Putamen (tissue), 1 donor: ENCODE results near the gene BANP.
"Not testable (repeated sequence)": the region's sequence is repeated elsewhere in the genome, so short reads cannot be mapped to it uniquely, and the experiment has no call there.

ENCODE experiments used
- DNase-seq: peaks from one replicate; pipeline ENCODE4 v3.0.0-alpha.2; 2016; ENCODE audit warnings: low spot score

BANP gene

GRCh38 chr16:87927195-87927562 is 24.1 kb upstream of the BANP start:
- no peak for DNase-seq

- DNase-seq, result no peak
These were observed 21.2 kb upstream of the BANP start for GRCh38 chr16:87929986-87930385.

- DNase-seq, result no peak
These were observed 20.8 kb upstream of the BANP start for GRCh38 chr16:87930456-87930855.

GRCh38 chr16:87931504-87931903 is 19.7 kb upstream of the BANP start:
- no peak for DNase-seq

- not testable (repeated sequence) for DNase-seq
These were observed 18.6 kb upstream of the BANP start for GRCh38 chr16:87932475-87933139.

- no peak for DNase-seq
These were observed 18.1 kb upstream of the BANP start for GRCh38 chr16:87933140-87933495.

GRCh38 chr16:87934752-87935425 is 16.3 kb upstream of the BANP start:
- DNase-seq, result not testable (repeated sequence)

- DNase-seq, result not testable (repeated sequence)
These were observed 15.2 kb upstream of the BANP start for GRCh38 chr16:87936016-87936374.

- no peak for DNase-seq
These were observed 14.6 kb upstream of the BANP start, which contains the start of gene CA5A for GRCh38 chr16:87936375-87937230. TSS of gene CA5A (minus strand) at chr16:87936529. CDS start at chr16:87936450, 79 bp downstream.

- not testable (repeated sequence) for DNase-seq
These were observed 14.0 kb upstream of the BANP start for GRCh38 chr16:87937231-87937542.

- no peak for DNase-seq
These were observed 12.8 kb upstream of the BANP start for GRCh38 chr16:87938412-87938949.

- DNase-seq, result no peak
These were observed 11.4 kb upstream of the BANP start for GRCh38 chr16:87939562-87940423.

GRCh38 chr16:87942680-87943079 is 8.6 kb upstream of the BANP start:
- DNase-seq, result no peak

- peak; percentile 75 for DNase-seq
These were observed 5.7 kb upstream of the BANP start for GRCh38 chr16:87945351-87946042.

GRCh38 chr16:87946596-87947347 is 4.5 kb upstream of the BANP start:
- DNase-seq, result no peak

GRCh38 chr16:87947356-87948118 is 3.7 kb upstream of the BANP start:
- no peak for DNase-seq

GRCh38 chr16:87948119-87948545 is 3.1 kb upstream of the BANP start:
- DNase-seq, result no peak

- DNase-seq, result no peak
These were observed 2.5 kb upstream of the BANP start for GRCh38 chr16:87948735-87949070.

GRCh38 chr16:87949071-87949744 is 2.0 kb upstream of the BANP start:
- no peak for DNase-seq
